ENCODE results near the gene HLA-DRA.

Gene HLA-DRA

DNA sequence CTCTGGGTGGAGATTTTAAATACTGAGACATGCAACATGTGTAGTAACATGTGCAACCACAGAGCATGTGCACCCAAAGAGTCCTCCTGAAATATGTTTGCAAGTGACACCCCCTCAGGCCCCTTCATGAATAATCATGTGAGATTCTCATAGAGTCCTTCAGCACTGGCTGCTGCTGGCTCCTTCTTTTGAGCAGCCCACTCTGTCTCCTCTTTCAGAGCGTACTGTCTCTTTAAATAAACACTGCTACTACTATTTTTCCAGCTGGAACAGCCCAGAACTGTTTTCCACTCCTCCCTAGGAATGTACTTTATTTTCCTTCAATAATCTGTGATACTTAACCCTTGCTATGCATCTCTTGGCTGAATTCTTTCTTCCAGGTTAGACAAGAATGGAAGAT lies 48.4 kb downstream of the HLA-DRA start:
- no peak overlapping the region for H3K27ac ChIP-seq (ENCODE audit: low read length)
- H3K9me3 ChIP-seq (ENCODE audit: insufficient read depth, low read depth, low read length) = 0 out of 2 replicates have a peak, but pooled peaks cover under 1% of the 10 kb centered on the region
- no peak overlapping the region for H3K4me3 ChIP-seq (ENCODE audit: low read length)
- H3K4me1 ChIP-seq (ENCODE audit: insufficient read depth, low read length) = no peaks in the 10 kb centered on the region
- H3K9ac ChIP-seq (ENCODE audit: low read depth, low read length) = no peak overlapping the region
- H3K27me3 ChIP-seq (ENCODE audit: insufficient read depth, low read length) = no peaks in the 10 kb centered on the region
- H3K36me3 ChIP-seq (ENCODE audit: insufficient read depth, low read depth, low read length) = no peaks in the 10 kb centered on the region

DNA sequence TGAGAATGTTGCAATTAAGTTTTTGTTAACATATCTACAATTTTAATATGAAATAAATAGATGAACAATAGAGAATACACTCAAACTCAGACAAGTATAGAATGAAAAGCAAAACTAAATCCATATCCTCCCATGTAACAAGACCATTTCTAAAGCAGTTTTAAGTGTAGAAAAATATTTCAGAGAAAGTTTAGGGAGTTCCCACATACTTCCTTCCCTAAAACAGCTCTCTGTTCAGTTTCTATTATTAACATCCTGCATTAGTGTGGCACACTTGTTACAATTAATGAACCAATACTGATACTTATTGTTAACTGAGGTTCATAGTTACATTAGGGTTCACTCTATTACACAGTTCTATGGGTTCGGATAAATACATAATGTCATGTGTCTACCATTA lies 52.0 kb downstream of the HLA-DRA start:
- H3K27ac ChIP-seq (ENCODE audit: low read length) = no peak overlapping the region

DNA sequence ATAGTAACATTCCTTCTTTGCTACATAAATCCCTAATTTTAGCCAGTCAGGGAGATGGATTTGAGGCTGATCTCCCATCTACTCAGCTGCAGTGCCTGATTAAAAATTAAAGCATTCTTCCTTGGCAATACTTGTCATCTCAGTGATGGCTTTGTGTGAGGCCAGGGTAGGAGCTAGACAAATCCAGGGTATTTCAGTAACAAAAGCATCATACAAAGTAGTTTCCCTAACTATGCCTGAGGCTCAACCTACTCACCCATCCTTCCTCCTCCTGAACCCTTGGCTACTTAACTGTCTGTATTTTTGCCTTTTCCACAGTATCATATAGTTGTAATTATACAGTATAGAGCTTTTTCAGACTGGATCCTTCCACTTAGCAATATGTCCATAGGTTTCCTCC lies 52.7 kb downstream of the HLA-DRA start:
- Histone ChIP-seq H3K27me3 (ENCODE audit: insufficient read depth, low read length) (no peaks in the 10 kb centered on the region), H3K4me3 (ENCODE audit: low read length) (no peak overlapping the region), H3K9me3 (ENCODE audit: insufficient read depth, low read depth, low read length) (no peaks in the 10 kb centered on the region), H3K9ac (ENCODE audit: low read depth, low read length) (no peak overlapping the region), H3K4me1 (ENCODE audit: insufficient read depth, low read length) (no peaks in the 10 kb centered on the region), H3K27ac (ENCODE audit: low read length) (no peak overlapping the region), H3K36me3 (ENCODE audit: insufficient read depth, low read depth, low read length) (no peaks in the 10 kb centered on the region)

More for the DNA sequence above, 52.0 kb downstream of the HLA-DRA start:
- Histone ChIP-seq H3K27me3 (ENCODE audit: insufficient read depth, low read length) (no peaks in the 10 kb centered on the region), H3K4me3 (ENCODE audit: low read length) (no peak overlapping the region), H3K9ac (ENCODE audit: low read depth, low read length) (no peak overlapping the region), H3K36me3 (ENCODE audit: insufficient read depth, low read depth, low read length) (no peaks in the 10 kb centered on the region), H3K4me1 (ENCODE audit: insufficient read depth, low read length) (no peaks in the 10 kb centered on the region), H3K9me3 (ENCODE audit: insufficient read depth, low read depth, low read length) (no peaks in the 10 kb centered on the region)
